ENCODE measurements around the gene CRYGB.

The CRYGB gene

GRCh38 chr2:208146006-208146405 lies at the start of gene CRYGB:
CRYGB (minus strand) TSS chr2:208146158; CDS start chr2:208146120, 38 bp downstream.
- DNase-seq = no peak

- no peak for DNase-seq
Measured at GRCh38 chr2:208195531-208195930, 49.6 kb upstream of the CRYGB start.

- no peak for DNase-seq
Measured at GRCh38 chr2:208192611-208193236, 46.8 kb upstream of the CRYGB start.

- DNase-seq = no peak
Measured at GRCh38 chr2:208189810-208190503, 44.0 kb upstream of the CRYGB start, which contains the start of gene C2orf80. C2orf80 (minus strand) TSS chr2:208190030; CDS start chr2:208186986, 3,044 bp downstream.

- no peak for DNase-seq
Measured at GRCh38 chr2:208189069-208189809, 43.3 kb upstream of the CRYGB start.

- no peak for DNase-seq
Measured at GRCh38 chr2:208186893-208187292, 40.9 kb upstream of the CRYGB start.

GRCh38 chr2:208186465-208186864 lies 40.5 kb upstream of the CRYGB start:
- DNase-seq = no peak

GRCh38 chr2:208183972-208184705 lies 38.2 kb upstream of the CRYGB start:
- DNase-seq = no peak

GRCh38 chr2:208183526-208183925 lies 37.6 kb upstream of the CRYGB start:
- DNase-seq = no peak

GRCh38 chr2:208182835-208183234 lies 36.9 kb upstream of the CRYGB start:
- DNase-seq = no peak

GRCh38 chr2:208179028-208179609 lies 33.2 kb upstream of the CRYGB start:
- DNase-seq = no peak

GRCh38 chr2:208175840-208176153 lies 29.8 kb upstream of the CRYGB start:
- DNase-seq = peak in 1 of 14 donors; percentile 15

GRCh38 chr2:208175069-208175839 lies 29.3 kb upstream of the CRYGB start:
- DNase-seq = peak in 12 of 14 donors; percentile 10 to 62 (median 44)

GRCh38 chr2:208174144-208174543 lies 28.2 kb upstream of the CRYGB start:
- DNase-seq = no peak

- DNase-seq = no peak
Measured at GRCh38 chr2:208172125-208172524, 26.2 kb upstream of the CRYGB start.

GRCh38 chr2:208164951-208165755 lies 19.2 kb upstream of the CRYGB start:
- no peak for DNase-seq

GRCh38 chr2:208163489-208163888 lies 17.5 kb upstream of the CRYGB start, which contains the start of gene CRYGA:
CRYGA (minus strand) TSS chr2:208163589; CDS start chr2:208163556, 33 bp downstream.
- no peak for DNase-seq

- no peak for DNase-seq
Measured at GRCh38 chr2:208156439-208156838, 10.5 kb upstream of the CRYGB start.

- DNase-seq = no peak
Measured at GRCh38 chr2:208153156-208153555, 7.2 kb upstream of the CRYGB start.

GRCh38 chr2:208150956-208151355 lies 5.0 kb upstream of the CRYGB start:
- DNase-seq = no peak

- no peak for DNase-seq
Measured at GRCh38 chr2:208150094-208150493, 4.1 kb upstream of the CRYGB start.

All from C1 segment of cervical spinal cord (tissue), 14 donors.